NCI-H510A (cell line): Measurements from ENCODE around the gene CASP7.
"Not testable (repeated sequence)": the region's sequence is repeated elsewhere in the genome, so short reads cannot be mapped to it uniquely, and the experiment has no call there.

Source experiments
- DNase-seq: peaks from one replicate; lab custom pipeline; 2025; lab: John Stamatoyannopoulos, UW

The CASP7 gene

GRCh38 chr10:113679463-113680189, at the start of gene CASP7:
CASP7 (plus strand) TSS chr10:113679912; CDS start chr10:113697494, 17,582 bp downstream.
- DNase-seq, result peak; percentile 77

DNA sequence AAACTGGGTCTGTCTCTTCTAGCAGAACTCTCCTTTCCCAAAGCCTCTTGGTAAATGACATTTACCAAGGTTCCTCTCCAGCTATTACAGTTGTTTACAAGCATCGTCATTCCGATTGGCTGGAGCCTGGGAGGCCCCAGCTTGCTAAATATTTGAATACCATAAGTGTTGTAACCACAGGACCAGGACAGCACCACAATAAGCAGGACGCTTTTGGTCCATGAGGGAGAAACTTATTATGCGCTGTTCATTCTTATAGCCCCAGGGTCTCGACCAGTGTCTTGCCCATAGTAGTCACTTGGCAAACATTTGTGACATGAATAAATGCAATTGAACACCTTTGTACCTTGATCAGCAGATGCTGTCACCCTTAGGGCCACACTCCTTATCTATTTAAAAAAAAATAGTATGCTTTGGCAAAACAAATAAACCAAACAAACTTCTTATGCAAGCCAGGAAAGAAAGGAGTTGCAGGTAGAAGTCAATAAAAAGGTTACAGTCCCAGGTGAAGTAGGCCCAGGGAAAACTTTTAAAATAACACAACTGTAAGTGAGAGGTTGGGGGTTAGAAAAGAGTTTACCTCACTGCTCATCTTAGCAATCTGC, 48.7 kb upstream of the CASP7 start:
- no peak for DNase-seq

GRCh38 chr10:113631684-113632367, 47.9 kb upstream of the CASP7 start:
- no peak for DNase-seq

- no peak for DNase-seq
Measured at GRCh38 chr10:113639966-113640365, 39.7 kb upstream of the CASP7 start.

- DNase-seq, result no peak
Measured at GRCh38 chr10:113641702-113642101, 38.0 kb upstream of the CASP7 start.

DNA sequence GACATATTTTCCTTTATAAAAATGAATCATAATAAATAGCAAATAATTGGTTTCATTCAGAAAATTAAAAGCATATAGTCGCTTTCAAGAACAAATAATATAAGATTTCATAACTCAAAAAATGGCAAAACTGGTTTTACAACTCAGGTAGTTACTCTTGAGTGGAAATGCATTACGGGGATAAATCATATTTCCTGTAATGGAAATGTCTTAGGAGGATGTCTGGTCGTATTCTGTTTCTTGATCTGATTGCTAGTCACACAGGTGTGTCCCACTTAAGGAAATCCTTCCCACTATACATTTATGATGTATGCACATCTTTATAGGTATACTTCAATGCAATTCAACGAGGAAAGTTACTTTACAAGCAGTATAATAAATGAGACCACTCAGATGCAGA, 36.5 kb upstream of the CASP7 start:
- DNase-seq, result no peak

GRCh38 chr10:113644185-113645120, 35.3 kb upstream of the CASP7 start:
- DNase-seq, result no peak

DNA sequence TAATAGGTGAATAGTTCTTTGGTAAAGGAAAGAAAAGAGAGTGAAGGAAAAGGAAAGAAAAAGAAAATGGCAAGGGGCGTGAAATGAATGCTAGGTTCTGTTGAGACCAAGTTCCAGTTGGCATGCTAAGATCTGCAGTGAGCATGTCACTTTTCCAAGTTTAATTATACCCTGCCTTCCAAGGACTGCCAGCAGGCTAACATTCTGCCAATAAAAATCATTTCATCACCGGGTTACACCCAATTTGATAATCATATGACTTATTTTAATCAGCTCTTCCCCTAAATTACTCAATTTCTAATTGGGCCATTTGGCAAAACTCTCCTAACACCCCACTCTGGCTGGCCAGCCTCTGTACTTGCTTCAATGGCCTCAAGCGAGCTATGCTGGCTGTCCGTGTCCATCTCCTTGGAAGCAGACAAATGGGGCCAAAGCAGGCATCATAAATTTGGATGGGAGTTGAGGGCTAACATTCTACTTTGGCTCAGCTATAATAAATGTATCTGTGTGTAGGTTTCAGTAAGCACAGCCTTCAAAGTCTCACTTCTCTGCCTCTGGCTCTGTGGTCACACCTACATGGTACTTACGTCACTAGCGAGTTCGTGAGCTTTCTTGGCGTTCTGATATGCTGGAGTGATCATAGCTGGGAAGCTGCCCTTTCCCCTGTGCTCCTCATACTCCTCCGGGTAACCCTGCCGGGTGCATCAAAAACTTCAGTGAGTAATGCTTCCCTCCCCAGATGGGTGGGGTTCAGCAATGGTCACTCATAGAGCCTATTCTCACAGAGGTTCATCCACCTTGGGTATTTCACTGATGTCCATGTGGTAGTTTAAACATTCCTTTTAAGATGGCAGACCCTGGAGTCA, 33.1 kb upstream of the CASP7 start:
- DNase-seq, result no peak

- no peak for DNase-seq
Measured at GRCh38 chr10:113647812-113648211, 31.9 kb upstream of the CASP7 start.

DNA sequence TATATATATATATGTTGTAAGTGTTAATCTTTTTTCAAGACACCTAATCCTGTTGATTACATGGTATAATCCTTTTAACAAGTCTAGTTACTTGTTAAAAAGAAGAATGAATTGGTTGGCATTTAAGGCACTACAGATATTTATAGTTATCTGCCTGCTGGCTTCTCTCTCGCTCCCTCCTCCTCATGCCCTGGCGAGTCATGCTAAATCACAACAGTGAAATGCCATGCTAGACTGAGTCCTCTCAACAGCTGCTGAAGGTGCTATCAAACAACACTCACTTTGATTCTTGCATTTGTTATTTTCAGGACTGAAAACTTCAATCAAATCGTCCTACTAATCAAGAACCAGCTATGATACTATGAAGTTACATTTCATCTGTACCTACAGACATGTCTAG, 31.2 kb upstream of the CASP7 start:
- DNase-seq, result no peak

GRCh38 chr10:113650172-113650571, 29.5 kb upstream of the CASP7 start:
- no peak for DNase-seq

DNA sequence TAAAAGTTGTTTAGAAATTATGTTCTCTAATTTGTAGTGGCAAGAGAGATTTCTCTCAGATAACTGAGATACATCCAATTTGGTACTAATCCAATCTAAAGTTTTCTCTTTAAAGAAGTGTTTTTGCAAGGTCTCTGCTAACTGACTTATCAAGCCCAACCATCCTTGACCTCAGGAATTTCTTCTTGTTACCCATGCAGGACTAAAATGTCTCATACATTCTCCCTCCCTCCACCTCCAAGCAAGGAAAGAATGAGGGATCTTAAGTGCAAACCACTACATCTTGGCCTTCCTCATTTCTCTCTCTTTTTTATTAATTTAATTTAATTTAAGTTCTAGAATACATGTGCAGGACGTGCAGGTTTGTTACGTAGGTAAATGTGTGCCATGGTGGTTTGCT, 28.7 kb upstream of the CASP7 start:
- no peak for DNase-seq

- DNase-seq, result no peak
Measured at GRCh38 chr10:113651898-113652297, 27.8 kb upstream of the CASP7 start.

DNA sequence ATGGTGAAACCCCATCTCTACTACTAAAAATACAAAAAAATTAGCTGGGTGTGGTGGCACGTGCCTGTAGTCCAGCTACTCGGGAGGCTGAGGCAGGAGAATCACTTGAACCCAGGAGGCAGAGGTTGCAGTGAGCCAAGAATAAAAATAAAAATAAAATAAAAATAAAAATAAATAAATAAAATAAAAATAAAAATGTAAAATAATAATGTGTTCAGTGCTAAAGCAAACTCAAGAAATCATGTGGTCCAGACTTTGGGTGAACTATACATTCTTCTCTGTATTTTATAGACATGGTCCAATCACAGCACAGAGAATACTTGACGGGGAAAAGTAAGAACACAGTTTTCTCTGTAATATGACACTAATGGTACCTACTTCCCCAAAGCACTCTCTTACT, 27.3 kb upstream of the CASP7 start:
- DNase-seq, result not testable (repeated sequence)

DNA sequence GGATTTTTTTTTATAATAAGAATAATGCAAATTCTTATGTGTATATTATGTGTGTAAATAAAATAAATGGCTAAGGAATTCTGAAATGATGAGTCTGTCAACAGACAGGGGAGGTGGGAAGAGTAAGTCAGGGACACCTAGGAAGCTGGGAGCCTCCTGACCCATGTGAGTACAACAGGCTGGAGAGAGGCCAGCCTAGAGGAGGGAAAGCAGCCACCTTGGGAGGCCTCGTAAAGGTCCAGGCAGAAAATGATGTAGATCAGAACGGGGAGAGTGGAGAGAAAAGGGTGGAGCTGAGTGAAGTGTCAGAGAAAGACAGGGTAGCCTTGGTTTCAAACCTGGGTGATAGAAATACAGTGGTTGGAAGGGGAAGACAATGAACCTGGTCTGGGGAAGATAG, 22.8 kb upstream of the CASP7 start:
- DNase-seq, result no peak

DNA sequence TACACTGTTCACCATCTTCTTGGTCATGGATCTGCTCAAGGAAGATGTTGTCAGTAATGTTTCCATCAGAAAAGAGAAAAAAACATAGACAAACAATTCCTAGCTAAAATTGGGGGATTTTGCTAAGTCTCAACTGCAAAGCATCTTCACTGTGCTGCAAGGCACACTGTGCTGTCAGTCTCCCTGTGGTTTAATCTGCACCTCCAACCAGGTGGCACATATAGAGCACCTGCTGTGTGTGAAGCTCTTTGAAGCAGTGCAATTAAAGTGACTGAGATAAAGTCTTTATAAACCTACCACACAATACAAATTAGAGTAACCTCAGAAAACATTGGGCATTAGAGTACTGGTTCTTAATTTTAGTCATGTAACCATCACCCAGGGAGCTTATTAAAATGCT, 22.2 kb upstream of the CASP7 start:
- DNase-seq, result no peak

DNA sequence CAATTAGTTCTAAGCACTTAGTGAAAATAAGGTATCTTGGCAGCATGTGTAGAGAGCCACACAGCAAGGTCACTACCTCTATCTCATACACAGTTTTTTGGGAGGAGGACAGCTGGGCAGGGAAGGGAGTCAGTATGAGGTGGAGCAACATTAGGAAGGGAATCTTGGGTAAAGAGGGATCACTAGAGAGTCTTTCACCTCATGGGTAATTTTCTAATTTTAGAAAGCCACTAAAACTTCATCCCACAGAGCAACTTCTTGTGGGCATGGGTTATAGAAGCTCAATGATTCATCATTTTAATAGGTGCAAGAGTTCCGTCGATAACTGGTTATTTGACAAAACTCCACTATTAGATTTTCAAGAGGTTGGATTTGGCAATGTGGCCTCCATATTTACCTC, 18.4 kb upstream of the CASP7 start:
- DNase-seq, result no peak

- peak; percentile 18 for DNase-seq
Measured at GRCh38 chr10:113663142-113663541, 16.6 kb upstream of the CASP7 start.

- no peak for DNase-seq
Measured at GRCh38 chr10:113663908-113664307, 15.8 kb upstream of the CASP7 start, which contains the start of gene NRAP. NRAP (minus strand) TSS chr10:113664041; CDS start chr10:113663882, 159 bp downstream.

- DNase-seq, result no peak
Measured at GRCh38 chr10:113665352-113665751, 14.4 kb upstream of the CASP7 start.

DNA sequence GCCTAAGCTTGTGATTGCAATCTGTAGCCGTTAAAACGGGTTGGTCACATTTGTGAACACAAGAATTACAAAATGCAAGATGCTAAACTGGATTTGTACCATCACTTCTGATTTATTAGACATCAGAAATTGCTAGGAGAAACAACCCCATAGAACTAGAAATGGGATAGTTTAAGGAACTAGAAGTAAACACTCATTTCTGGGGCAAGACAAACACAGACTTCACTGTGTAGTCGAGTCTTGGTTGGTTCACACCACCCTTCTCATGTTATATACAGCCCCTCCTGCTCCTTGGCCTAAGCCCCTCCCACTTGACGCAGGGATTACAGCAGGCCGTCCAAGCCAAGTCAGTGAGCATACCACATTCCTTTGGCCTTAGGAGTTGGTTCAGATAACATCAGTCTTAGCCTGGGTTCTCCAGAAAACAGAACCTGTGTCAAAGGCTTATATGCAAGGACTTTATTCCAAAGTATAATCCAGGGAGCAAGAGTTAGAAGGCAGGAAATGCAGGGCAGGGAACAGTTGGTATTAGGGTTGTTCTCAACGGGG, 13.8 kb upstream of the CASP7 start:
- DNase-seq, result no peak
